ENCODE results near the gene CTTNBP2NL.
"Not testable (repeated sequence)": the region's sequence is repeated elsewhere in the genome, so short reads cannot be mapped to it uniquely, and the experiment has no call there.

DNA sequence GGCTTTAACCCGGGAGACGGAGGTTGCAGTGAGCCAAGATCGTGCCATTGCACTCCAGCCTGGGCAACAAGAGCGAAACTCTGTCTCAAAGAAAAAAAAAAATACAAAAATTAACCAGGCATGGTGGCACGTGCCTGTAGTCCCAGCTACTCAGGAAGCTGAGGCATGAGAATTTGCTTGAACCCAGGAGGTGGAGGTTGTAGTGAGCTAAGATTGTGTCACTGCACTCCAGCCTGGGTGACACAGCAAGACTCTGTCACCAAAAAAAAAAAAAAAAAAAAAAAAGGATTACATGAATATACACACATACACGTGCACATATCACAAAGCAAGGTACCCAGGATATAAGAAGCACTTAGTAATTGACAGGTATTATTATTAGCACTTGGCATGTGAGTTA lies 4.7 kb downstream of the CTTNBP2NL start:
- not testable (repeated sequence) for TF ChIP-seq POLR2AphosphoS5 (IDR thresholded peaks at IDR 0.05; ENCODE audit: low read depth); CTCF (conservative IDR thresholded peaks at IDR 0.05; ENCODE audit: low read depth in 2 of 2); EZH2 (IDR thresholded peaks at IDR 0.05; ENCODE audit: low read depth, unreplicated experiment); JUNB (IDR thresholded peaks at IDR 0.05; ENCODE audit: unreplicated experiment); EZH2phosphoT487 (IDR thresholded peaks at IDR 0.05; ENCODE audit: unreplicated experiment); ZNF114 (CRISPR knock-in tag; IDR thresholded peaks at IDR 0.05); CREB1 (CRISPR knock-in tag; IDR thresholded peaks at IDR 0.05; ENCODE audit: low read depth); ETS1 (IDR thresholded peaks at IDR 0.05); ZNF331 (CRISPR knock-in tag; IDR thresholded peaks at IDR 0.05; ENCODE audit: low read depth); NANOG (IDR thresholded peaks at IDR 0.05; ENCODE audit: borderline replicate concordance); STAT1 (IDR thresholded peaks at IDR 0.05; ENCODE audit: unreplicated experiment)
- TF ChIP-seq, protein P1, sequence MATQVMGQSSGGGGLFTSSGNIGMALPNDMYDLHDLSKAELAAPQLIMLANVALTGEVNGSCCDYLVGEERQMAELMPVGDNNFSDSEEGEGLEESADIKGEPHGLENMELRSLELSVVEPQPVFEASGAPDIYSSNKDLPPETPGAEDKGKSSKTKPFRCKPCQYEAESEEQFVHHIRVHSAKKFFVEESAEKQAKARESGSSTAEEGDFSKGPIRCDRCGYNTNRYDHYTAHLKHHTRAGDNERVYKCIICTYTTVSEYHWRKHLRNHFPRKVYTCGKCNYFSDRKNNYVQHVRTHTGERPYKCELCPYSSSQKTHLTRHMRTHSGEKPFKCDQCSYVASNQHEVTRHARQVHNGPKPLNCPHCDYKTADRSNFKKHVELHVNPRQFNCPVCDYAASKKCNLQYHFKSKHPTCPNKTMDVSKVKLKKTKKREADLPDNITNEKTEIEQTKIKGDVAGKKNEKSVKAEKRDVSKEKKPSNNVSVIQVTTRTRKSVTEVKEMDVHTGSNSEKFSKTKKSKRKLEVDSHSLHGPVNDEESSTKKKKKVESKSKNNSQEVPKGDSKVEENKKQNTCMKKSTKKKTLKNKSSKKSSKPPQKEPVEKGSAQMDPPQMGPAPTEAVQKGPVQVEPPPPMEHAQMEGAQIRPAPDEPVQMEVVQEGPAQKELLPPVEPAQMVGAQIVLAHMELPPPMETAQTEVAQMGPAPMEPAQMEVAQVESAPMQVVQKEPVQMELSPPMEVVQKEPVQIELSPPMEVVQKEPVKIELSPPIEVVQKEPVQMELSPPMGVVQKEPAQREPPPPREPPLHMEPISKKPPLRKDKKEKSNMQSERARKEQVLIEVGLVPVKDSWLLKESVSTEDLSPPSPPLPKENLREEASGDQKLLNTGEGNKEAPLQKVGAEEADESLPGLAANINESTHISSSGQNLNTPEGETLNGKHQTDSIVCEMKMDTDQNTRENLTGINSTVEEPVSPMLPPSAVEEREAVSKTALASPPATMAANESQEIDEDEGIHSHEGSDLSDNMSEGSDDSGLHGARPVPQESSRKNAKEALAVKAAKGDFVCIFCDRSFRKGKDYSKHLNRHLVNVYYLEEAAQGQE (IDR thresholded peaks at IDR 0.05; ENCODE audit: unreplicated experiment): not testable (repeated sequence)
- TF ChIP-seq, protein P2, sequence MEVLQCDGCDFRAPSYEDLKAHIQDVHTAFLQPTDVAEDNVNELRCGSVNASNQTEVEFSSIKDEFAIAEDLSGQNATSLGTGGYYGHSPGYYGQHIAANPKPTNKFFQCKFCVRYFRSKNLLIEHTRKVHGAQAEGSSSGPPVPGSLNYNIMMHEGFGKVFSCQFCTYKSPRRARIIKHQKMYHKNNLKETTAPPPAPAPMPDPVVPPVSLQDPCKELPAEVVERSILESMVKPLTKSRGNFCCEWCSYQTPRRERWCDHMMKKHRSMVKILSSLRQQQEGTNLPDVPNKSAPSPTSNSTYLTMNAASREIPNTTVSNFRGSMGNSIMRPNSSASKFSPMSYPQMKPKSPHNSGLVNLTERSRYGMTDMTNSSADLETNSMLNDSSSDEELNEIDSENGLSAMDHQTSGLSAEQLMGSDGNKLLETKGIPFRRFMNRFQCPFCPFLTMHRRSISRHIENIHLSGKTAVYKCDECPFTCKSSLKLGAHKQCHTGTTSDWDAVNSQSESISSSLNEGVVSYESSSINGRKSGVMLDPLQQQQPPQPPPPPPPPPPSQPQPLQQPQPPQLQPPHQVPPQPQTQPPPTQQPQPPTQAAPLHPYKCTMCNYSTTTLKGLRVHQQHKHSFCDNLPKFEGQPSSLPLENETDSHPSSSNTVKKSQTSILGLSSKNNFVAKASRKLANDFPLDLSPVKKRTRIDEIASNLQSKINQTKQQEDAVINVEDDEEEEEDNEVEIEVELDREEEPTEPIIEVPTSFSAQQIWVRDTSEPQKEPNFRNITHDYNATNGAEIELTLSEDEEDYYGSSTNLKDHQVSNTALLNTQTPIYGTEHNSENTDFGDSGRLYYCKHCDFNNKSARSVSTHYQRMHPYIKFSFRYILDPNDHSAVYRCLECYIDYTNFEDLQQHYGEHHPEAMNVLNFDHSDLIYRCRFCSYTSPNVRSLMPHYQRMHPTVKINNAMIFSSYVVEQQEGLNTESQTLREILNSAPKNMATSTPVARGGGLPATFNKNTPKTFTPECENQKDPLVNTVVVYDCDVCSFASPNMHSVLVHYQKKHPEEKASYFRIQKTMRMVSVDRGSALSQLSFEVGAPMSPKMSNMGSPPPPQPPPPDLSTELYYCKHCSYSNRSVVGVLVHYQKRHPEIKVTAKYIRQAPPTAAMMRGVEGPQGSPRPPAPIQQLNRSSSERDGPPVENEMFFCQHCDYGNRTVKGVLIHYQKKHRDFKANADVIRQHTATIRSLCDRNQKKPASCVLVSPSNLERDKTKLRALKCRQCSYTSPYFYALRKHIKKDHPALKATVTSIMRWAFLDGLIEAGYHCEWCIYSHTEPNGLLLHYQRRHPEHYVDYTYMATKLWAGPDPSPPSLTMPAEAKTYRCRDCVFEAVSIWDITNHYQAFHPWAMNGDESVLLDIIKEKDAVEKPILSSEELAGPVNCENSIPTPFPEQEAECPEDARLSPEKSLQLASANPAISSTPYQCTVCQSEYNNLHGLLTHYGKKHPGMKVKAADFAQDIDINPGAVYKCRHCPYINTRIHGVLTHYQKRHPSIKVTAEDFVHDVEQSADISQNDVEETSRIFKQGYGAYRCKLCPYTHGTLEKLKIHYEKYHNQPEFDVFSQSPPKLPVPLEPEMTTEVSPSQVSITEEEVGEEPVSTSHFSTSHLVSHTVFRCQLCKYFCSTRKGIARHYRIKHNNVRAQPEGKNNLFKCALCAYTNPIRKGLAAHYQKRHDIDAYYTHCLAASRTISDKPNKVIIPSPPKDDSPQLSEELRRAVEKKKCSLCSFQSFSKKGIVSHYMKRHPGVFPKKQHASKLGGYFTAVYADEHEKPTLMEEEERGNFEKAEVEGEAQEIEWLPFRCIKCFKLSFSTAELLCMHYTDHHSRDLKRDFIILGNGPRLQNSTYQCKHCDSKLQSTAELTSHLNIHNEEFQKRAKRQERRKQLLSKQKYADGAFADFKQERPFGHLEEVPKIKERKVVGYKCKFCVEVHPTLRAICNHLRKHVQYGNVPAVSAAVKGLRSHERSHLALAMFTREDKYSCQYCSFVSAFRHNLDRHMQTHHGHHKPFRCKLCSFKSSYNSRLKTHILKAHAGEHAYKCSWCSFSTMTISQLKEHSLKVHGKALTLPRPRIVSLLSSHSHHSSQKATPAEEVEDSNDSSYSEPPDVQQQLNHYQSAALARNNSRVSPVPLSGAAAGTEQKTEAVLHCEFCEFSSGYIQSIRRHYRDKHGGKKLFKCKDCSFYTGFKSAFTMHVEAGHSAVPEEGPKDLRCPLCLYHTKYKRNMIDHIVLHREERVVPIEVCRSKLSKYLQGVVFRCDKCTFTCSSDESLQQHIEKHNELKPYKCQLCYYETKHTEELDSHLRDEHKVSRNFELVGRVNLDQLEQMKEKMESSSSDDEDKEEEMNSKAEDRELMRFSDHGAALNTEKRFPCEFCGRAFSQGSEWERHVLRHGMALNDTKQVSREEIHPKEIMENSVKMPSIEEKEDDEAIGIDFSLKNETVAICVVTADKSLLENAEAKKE (CRISPR knock-in tag; IDR thresholded peaks at IDR 0.05): not testable (repeated sequence)
